Natural killer cell (primary cell): Measurements from ENCODE around the gene MGAT3. TPM values are rescaled to one million over a fixed set of nuclear protein-coding genes. Genes with fewer than 3 reads are reported as not detected.

Source experiments
- ATAC-seq, 3 donors: fragments of 150-1000 bp in 2 of 3; fragments of 200-7000 bp in 1 of 3; cut with Tn5 transposase; 1 replicate in 1 of 3; 2 replicates in 2 of 3; pipeline ENCODE4 v1.10.0; 2021; ENCODE audit warnings: mild to moderate bottlenecking in 2 of 3, moderate library complexity in 2 of 3
- DNase-seq, 2 donors: peaks; one replicate each; pipeline versions ENCODE4 v3.0.0 to v3.0.0-alpha.2; 2013 to 2021; ENCODE audit warnings: mixed read lengths in 1 of 2
- H3K27ac ChIP-seq: one replicate; pipeline ENCODE4 v1.5.1; 2013; ENCODE audit warnings: mild to moderate bottlenecking, low read length
- H3K27me3 ChIP-seq: one replicate; pipeline ENCODE4 v1.6.1; 2013; ENCODE audit warnings: low read length; ENCODE audit not compliant: control insufficient read depth, insufficient read depth
- H3K36me3 ChIP-seq: one replicate; pipeline ENCODE4 v1.6.1; 2013; ENCODE audit warnings: low read length; ENCODE audit not compliant: control insufficient read depth, insufficient read depth
- H3K4me1 ChIP-seq: one replicate; pipeline ENCODE4 v1.6.1; 2013; ENCODE audit warnings: low read length; ENCODE audit not compliant: control insufficient read depth, insufficient read depth
- H3K4me3 ChIP-seq: one replicate; pipeline ENCODE4 v1.5.1; 2013; ENCODE audit warnings: low read length
- H3K9me3 ChIP-seq: one replicate; pipeline ENCODE4 v1.6.1; 2013; ENCODE audit warnings: low read length; ENCODE audit not compliant: control insufficient read depth, insufficient read depth
- H3K27ac Mint-ChIP-seq, 2 donors: one replicate each; pipeline ENCODE4 v1.8.0; 2022; ENCODE audit warnings: mild to moderate bottlenecking in 2 of 2, mixed read lengths in 2 of 2, moderate library complexity in 1 of 2
- H3K27me3 Mint-ChIP-seq, 2 donors: one replicate each; pipeline ENCODE4 v1.8.0; 2022; ENCODE audit warnings: low read depth in 2 of 2, mixed read lengths in 2 of 2
- H3K36me3 Mint-ChIP-seq: one replicate; pipeline ENCODE4 v1.8.0; 2022; ENCODE audit warnings: mixed read lengths
- H3K4me1 Mint-ChIP-seq, 2 donors: one replicate each; pipeline ENCODE4 v1.8.0; 2022; ENCODE audit warnings: mixed read lengths in 2 of 2
- H3K4me3 Mint-ChIP-seq: one replicate; pipeline ENCODE4 v1.8.0; 2022; ENCODE audit warnings: mild to moderate bottlenecking, moderate library complexity, mixed read lengths
- H3K9me3 Mint-ChIP-seq, 2 donors: one replicate each; pipeline ENCODE4 v1.8.0; 2022; ENCODE audit warnings: mixed read lengths in 2 of 2
- CTCF ChIP-seq: fragments of 200-600 bp; IDR thresholded peaks from one replicate; pipeline ENCODE4 v1.8.0; 2022; ENCODE audit warnings: antibody characterized with exemption
- WGBS: methylation state at CpG from one replicate; pipeline ENCODE4 v1.1.7; 2013; ENCODE audit warnings: missing lambda C conversion rate; ENCODE audit not compliant: insufficient coverage; 5-methylcytosine and 5-hydroxymethylcytosine counted together
- intact Hi-C: fragments of 100-400 bp; cut with micrococcal nuclease; formaldehyde crosslinking; loops from one replicate; pipeline ENCODE4 v1.14.2; 2022
- total RNA-seq, 4 donors: library from RNA; stranded (reverse); fragments of 120-200 nt in 1 of 4; gene quantifications; one replicate each; pipeline versions ENCODE4 v1.2.3 to v1.2.4, GENCODE V29; 2013 to 2022

MGAT3 gene
- total RNA-seq, 3 donors from 2014 or later (not counting 1 experiment from before 2014, with no cell fraction given), result 0.09 to 13.7 (median 0.11) TPM

- 14% methylated on average over 41 of the region's 41 CpGs for WGBS
Measured at GRCh38 chr22:39534591-39535356, 78.0 kb downstream of the MGAT3 start.

GRCh38 chr22:39535357-39535725, 78.5 kb downstream of the MGAT3 start:
- no peaks in the 10 kb centered on the region for H3K36me3 Mint-ChIP-seq
- WGBS, result 59% methylated on average over 13 of the region's 13 CpGs
- TF ChIP-seq CTCF, result no peak
- ATAC-seq, result no peak
- H3K9me3 Mint-ChIP-seq, result no peaks in the 10 kb centered on the region
- Histone ChIP-seq H3K36me3 (no peaks in the 10 kb centered on the region), H3K9me3 (no peaks in the 10 kb centered on the region), H3K4me3 (no peak overlapping the region), H3K4me1 (peaks cover 26% of the 10 kb centered on the region), H3K27me3 (no peaks in the 10 kb centered on the region), H3K27ac (no peak overlapping the region)
- DNase-seq, result no peak
- peaks cover 0 to 4% of the 10 kb centered on the region in 2 donors for H3K27me3 Mint-ChIP-seq
- no peak overlapping the region for H3K27ac Mint-ChIP-seq
- H3K4me3 Mint-ChIP-seq, result no peak overlapping the region
- intact Hi-C loops, result loop anchor here (2.0 to 10.0 kb wide), 2 partner anchors 489 to 1109 kb away; no protein-coding TSS in a partner anchor
- peaks cover 15 to 29% of the 10 kb centered on the region in 2 donors for H3K4me1 Mint-ChIP-seq

More at GRCh38 chr22:39534591-39535356, 78.0 kb downstream of the MGAT3 start:
- Histone ChIP-seq H3K27me3 (no peaks in the 10 kb centered on the region), H3K4me1 (peaks cover 32% of the 10 kb centered on the region), H3K9me3 (no peaks in the 10 kb centered on the region), H3K36me3 (peaks cover 5% of the 10 kb centered on the region), H3K27ac (no peak overlapping the region), H3K4me3 (no peak overlapping the region)
- intact Hi-C loops, result loop anchor here (1.0 to 10.0 kb wide), 5 partner anchors 490 to 1110 kb away; partner anchors contain the start of gene CBX6
- Mint-ChIP-seq H3K27ac (no peak overlapping the region), H3K36me3 (no peaks in the 10 kb centered on the region), H3K9me3 (no peaks in the 10 kb centered on the region), H3K27me3 (no peaks in the 10 kb centered on the region), H3K4me3 (no peak overlapping the region), H3K4me1 (peaks cover 15 to 34% of the 10 kb centered on the region in 2 donors)
- peak; percentile 97 for TF ChIP-seq CTCF
- DNase-seq (peak; percentile 80 to 86), ATAC-seq (peak in 2 of 3 donors; percentile 15 to 16)

- 91% methylated on average over 13 of the region's 15 CpGs for WGBS
- intact Hi-C loops, result loop anchor here (2.0 to 10.0 kb wide), 2 partner anchors 489 to 1109 kb away; no protein-coding TSS in a partner anchor
- H3K27me3 Mint-ChIP-seq, result peaks cover 0 to 4% of the 10 kb centered on the region in 2 donors
- no peaks in the 10 kb centered on the region for H3K27me3 ChIP-seq
- no peak overlapping the region for H3K4me3 Mint-ChIP-seq
- ATAC-seq (no peak), DNase-seq (no peak)
- H3K36me3 Mint-ChIP-seq, result no peaks in the 10 kb centered on the region
- H3K9me3 ChIP-seq, result no peaks in the 10 kb centered on the region
- no peaks in the 10 kb centered on the region for H3K9me3 Mint-ChIP-seq
- peaks cover 12 to 23% of the 10 kb centered on the region in 2 donors for H3K4me1 Mint-ChIP-seq
- no peak overlapping the region for H3K27ac ChIP-seq
- H3K36me3 ChIP-seq, result no peaks in the 10 kb centered on the region
- H3K4me1 ChIP-seq, result peaks cover 20% of the 10 kb centered on the region
- H3K27ac Mint-ChIP-seq, result no peak overlapping the region
- no peak overlapping the region for H3K4me3 ChIP-seq
- TF ChIP-seq CTCF, result no peak
Measured at GRCh38 chr22:39535831-39536449, 79.1 kb downstream of the MGAT3 start.
